Panc1 (cell line): ENCODE data around the gene SH2D3C.

Experiments
- POLR2AphosphoS5 ChIP-seq: IDR thresholded peaks from 2 replicates; pipeline ENCODE4 v1.6.1; 2012; ENCODE audit warnings: mild to moderate bottlenecking, low read depth, low read length, moderate library complexity
- TF ChIP-seq, protein P1 (sequence below): fragments of 450-650 bp; IDR thresholded peaks from 2 replicates; pipeline ENCODE4 v1.5.1; 2017; ENCODE audit warnings: mild to moderate bottlenecking
- TF ChIP-seq, protein P2 (sequence below), 2 experiments: IDR thresholded peaks; 2 replicates each; pipeline ENCODE4 v1.6.1; 2011 to 2012; ENCODE audit warnings: low read depth in 2 of 2, control low read depth in 1 of 2, low read length in 1 of 2, mild to moderate bottlenecking in 1 of 2, moderate library complexity in 1 of 2; ENCODE audit not compliant: insufficient read depth in 1 of 2

DNA sequence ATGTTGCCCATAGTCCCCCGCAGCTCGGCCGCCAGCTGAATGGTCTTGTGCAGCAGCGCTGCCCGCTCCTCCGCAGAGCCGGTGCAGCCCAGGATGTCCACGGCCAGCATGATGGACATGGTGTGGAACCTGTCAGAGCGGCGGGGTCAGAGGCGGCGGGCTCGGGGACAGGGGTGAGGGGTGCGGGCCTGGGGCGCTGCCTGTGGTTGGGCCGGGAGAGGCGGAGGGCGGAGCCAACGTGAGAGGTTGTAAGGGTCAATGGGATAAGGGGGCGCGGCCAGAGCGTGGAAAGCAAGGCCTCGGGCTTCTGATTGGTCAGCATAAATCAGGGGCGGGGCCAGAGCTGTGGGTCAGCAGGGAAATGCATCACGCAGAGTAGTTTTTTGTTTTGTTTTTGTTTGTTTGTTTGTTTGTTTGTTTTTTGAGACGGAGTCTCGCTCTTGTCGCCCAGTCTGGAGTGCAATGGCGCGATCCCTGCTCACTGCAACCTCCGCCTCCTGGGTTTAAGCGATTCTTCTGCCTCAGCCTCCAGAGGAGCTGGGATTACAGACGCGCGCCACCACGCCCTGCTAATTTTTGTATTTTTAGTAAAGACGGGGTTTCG is 36.5 kb downstream of the SH2D3C start:
- TF ChIP-seq, protein P1, sequence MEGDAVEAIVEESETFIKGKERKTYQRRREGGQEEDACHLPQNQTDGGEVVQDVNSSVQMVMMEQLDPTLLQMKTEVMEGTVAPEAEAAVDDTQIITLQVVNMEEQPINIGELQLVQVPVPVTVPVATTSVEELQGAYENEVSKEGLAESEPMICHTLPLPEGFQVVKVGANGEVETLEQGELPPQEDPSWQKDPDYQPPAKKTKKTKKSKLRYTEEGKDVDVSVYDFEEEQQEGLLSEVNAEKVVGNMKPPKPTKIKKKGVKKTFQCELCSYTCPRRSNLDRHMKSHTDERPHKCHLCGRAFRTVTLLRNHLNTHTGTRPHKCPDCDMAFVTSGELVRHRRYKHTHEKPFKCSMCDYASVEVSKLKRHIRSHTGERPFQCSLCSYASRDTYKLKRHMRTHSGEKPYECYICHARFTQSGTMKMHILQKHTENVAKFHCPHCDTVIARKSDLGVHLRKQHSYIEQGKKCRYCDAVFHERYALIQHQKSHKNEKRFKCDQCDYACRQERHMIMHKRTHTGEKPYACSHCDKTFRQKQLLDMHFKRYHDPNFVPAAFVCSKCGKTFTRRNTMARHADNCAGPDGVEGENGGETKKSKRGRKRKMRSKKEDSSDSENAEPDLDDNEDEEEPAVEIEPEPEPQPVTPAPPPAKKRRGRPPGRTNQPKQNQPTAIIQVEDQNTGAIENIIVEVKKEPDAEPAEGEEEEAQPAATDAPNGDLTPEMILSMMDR: no peak
- no peak for TF ChIP-seq POLR2AphosphoS5
- TF ChIP-seq, protein P2, sequence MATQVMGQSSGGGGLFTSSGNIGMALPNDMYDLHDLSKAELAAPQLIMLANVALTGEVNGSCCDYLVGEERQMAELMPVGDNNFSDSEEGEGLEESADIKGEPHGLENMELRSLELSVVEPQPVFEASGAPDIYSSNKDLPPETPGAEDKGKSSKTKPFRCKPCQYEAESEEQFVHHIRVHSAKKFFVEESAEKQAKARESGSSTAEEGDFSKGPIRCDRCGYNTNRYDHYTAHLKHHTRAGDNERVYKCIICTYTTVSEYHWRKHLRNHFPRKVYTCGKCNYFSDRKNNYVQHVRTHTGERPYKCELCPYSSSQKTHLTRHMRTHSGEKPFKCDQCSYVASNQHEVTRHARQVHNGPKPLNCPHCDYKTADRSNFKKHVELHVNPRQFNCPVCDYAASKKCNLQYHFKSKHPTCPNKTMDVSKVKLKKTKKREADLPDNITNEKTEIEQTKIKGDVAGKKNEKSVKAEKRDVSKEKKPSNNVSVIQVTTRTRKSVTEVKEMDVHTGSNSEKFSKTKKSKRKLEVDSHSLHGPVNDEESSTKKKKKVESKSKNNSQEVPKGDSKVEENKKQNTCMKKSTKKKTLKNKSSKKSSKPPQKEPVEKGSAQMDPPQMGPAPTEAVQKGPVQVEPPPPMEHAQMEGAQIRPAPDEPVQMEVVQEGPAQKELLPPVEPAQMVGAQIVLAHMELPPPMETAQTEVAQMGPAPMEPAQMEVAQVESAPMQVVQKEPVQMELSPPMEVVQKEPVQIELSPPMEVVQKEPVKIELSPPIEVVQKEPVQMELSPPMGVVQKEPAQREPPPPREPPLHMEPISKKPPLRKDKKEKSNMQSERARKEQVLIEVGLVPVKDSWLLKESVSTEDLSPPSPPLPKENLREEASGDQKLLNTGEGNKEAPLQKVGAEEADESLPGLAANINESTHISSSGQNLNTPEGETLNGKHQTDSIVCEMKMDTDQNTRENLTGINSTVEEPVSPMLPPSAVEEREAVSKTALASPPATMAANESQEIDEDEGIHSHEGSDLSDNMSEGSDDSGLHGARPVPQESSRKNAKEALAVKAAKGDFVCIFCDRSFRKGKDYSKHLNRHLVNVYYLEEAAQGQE (IDR thresholded peaks at IDR 0.05; ENCODE audit: insufficient read depth in 1 of 2, low read depth in 2 of 2, low read length in 1 of 2): no peak
